Spinal cord (tissue), 10 donors: ENCODE measurements around the gene CELA3A. TPM values are rescaled to one million over a fixed set of nuclear protein-coding genes. Genes with fewer than 3 reads are reported as not detected.
"Not testable (repeated sequence)": the region's sequence is repeated elsewhere in the genome, so short reads cannot be mapped to it uniquely, and the experiment has no call there.

ENCODE experiments used
- DNase-seq, 6 donors: peaks; one replicate each; pipeline versions ENCODE4 v3.0.0 to v3.0.0-alpha.2; 2013 to 2015; ENCODE audit warnings: low spot score in 6 of 6, low read depth in 4 of 6
- H3K27ac ChIP-seq: one replicate; pipeline ENCODE4 v1.5.1; 2013; ENCODE audit warnings: low read depth, low read length, control low read depth
- H3K27me3 ChIP-seq: one replicate; pipeline ENCODE4 v1.6.1; 2013; ENCODE audit warnings: low read length; ENCODE audit not compliant: control insufficient read depth, insufficient read depth
- H3K36me3 ChIP-seq: one replicate; pipeline ENCODE4 v1.6.1; 2013; ENCODE audit warnings: low read length; ENCODE audit not compliant: control insufficient read depth, insufficient read depth
- H3K4me1 ChIP-seq: one replicate; pipeline ENCODE4 v1.6.1; 2013; ENCODE audit warnings: low read length; ENCODE audit not compliant: control insufficient read depth, insufficient read depth
- H3K4me3 ChIP-seq: one replicate; pipeline ENCODE4 v1.5.1; 2013; ENCODE audit warnings: low read depth, low read length, control low read depth
- H3K9me3 ChIP-seq: one replicate; pipeline ENCODE4 v1.6.1; 2013; ENCODE audit warnings: low read length; ENCODE audit not compliant: control insufficient read depth, insufficient read depth
- WGBS: methylation state at CpG from one replicate; pipeline ENCODE4 v1.1.5; 2013; ENCODE audit warnings: missing lambda C conversion rate; ENCODE audit not compliant: insufficient coverage; 5-methylcytosine and 5-hydroxymethylcytosine counted together
- polyA plus RNA-seq, 2 donors: library from polyadenylated mRNA; unstranded; fragments of 120-200 nt; gene quantifications; one replicate each; pipeline ENCODE4 v1.2.1, GENCODE V29; 2013; ENCODE audit not compliant: insufficient read length in 2 of 2
- total RNA-seq, 2 donors: library from RNA; depleted of rRNA in 1 of 2; stranded (reverse); fragments of 120-200 nt in 1 of 2; fragments of >200 nt in 1 of 2; gene quantifications; one replicate each; pipeline versions ENCODE4 v1.2.3 to v1.2.4, GENCODE V29; 2013 to 2014
- donor health status: healthy.

The CELA3A gene
- total and polyA plus RNA-seq, 4 donors, result not detected

DNA sequence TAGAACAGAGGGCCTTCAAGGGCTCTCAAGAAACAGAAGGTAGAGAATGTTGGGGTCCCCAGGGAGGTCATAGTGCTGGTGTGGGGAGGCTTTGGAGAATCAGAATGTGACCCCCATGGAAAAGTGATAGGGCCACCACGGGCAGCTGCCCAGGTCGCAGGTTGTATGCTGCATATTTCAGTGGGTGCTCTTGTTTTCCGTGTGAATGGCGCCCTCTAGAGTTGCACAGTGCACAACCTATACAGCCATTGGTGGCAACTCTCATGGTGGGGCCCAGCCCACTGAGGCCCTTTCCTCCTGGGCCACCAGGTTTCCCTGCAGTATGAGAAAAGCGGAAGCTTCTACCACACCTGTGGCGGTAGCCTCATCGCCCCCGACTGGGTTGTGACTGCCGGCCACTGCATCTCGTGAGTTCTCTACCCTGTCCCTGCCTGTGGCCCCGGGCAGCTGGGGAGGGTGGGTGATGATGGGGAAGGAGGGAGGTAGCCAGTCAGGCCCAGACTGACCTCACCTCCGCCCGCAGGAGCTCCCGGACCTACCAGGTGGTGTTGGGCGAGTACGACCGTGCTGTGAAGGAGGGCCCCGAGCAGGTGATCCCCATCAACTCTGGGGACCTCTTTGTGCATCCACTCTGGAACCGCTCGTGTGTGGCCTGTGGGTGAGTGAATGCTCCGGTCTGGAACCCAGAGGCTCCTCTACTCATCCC is 20.8 kb upstream of the CELA3A start:
- not testable (repeated sequence) for DNase-seq, H3K4me1 ChIP-seq, H3K27me3 ChIP-seq, H3K36me3 ChIP-seq, H3K27ac ChIP-seq, H3K9me3 ChIP-seq, H3K4me3 ChIP-seq
- WGBS, result 86% methylated on average over 13 of the region's 21 CpGs

DNA sequence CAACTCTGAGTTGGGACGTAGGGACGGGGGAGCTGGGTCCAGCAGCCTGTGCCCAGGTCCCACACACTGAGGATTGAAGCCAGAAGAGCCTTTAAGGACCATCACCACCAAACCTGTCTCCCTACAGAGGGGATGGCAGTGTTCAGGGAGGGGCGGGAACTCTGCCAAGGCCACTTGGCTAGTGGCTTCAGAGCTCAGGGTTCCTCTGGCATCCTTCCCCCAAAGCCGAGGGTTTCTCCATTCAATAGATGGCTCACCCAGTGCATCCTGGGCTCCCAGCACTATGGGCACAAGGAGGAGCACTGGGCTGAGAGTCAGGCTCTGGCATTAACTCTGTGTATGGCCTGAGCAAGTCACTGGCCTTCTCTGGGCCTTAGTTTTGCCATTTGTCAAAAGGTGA is 20.2 kb upstream of the CELA3A start:
- not testable (repeated sequence) for H3K4me3 ChIP-seq, H3K4me1 ChIP-seq, H3K9me3 ChIP-seq, H3K27ac ChIP-seq, DNase-seq, H3K27me3 ChIP-seq, H3K36me3 ChIP-seq
- 63% methylated on average over 1 of the region's 4 CpGs for WGBS

DNA sequence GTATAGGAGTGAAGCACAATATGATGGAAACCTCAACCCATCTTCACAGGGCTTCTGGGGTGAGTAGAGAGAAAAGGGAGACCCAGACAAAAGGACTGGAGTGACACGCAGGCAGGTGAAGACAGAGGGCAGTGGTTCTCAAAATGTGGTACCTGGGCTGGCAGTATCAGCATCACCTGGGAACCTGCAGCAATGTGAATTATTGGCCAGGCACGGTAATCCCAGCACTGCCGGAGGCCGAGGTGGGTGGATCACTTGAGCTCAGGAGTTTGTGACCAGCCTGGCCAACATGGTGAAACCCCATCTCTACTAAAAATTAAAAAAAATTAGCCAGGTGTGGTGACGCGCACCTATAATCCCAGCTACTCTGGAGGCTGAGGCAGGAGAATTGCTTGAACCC is 19.3 kb upstream of the CELA3A start:
- not testable (repeated sequence) for H3K27ac ChIP-seq, H3K36me3 ChIP-seq, DNase-seq, H3K27me3 ChIP-seq, H3K4me3 ChIP-seq, H3K4me1 ChIP-seq, H3K9me3 ChIP-seq
- WGBS, result 91% methylated on average over 4 of the region's 6 CpGs

DNA sequence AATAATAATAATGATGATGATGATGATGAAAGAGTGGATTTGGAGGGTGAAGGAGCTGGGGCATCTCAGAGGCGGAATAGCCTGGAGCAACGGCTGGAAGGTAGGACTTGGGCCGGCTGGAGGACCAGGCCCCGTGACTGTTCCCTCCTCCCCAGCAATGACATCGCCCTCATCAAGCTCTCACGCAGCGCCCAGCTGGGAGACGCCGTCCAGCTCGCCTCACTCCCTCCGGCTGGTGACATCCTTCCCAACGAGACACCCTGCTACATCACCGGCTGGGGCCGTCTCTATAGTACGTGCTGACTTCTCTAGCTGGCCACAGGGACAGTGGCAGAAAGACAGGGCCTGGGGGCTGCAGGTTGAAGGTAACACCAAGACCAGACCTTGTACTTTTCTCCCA is 17.9 kb upstream of the CELA3A start:
- not testable (repeated sequence) for DNase-seq, H3K4me1 ChIP-seq, H3K4me3 ChIP-seq, H3K27me3 ChIP-seq, H3K9me3 ChIP-seq, H3K36me3 ChIP-seq, H3K27ac ChIP-seq
- no CpG with 5 or more reads among the region's 15 CpGs for WGBS

DNA sequence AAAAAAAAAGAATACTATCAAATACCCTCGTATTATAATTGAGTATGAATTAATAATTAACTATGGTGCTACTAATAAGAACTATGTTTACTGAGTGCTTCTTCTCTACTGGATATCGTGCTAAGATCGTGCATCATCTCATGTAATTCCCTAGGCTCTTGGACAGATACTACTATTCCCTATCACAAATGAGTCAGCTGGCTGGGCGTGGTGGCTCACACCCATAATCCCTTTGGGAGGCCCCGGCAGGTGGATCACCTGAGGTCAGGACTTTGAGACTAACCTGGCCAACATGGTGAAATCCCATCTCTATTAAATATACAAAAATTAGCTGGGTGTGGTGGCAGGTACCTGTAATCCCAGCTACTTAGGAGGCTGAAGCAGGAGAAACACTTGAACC is 15.6 kb upstream of the CELA3A start:
- not testable (repeated sequence) for H3K27ac ChIP-seq, DNase-seq, H3K9me3 ChIP-seq, H3K27me3 ChIP-seq, H3K4me1 ChIP-seq, H3K4me3 ChIP-seq, H3K36me3 ChIP-seq
- WGBS, result no CpG with 5 or more reads among the region's 5 CpGs

DNA sequence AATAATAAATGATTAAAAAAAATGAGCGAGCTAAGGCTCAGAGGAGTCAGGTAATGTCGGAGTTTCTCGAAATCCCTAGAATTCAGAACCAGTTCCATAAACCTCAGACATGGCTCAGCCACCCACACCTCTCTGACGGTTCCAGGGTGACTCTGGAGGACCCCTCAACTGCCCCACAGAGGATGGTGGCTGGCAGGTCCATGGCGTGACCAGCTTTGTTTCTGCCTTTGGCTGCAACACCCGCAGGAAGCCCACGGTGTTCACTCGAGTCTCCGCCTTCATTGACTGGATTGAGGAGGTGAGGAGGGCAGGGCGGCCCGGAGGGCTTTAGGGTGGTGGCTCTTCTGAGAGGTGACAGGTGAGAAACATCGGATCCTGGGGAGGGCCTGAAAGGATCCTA is 15.1 kb upstream of the CELA3A start:
- WGBS, result 100% methylated on average over 2 of the region's 12 CpGs

DNA sequence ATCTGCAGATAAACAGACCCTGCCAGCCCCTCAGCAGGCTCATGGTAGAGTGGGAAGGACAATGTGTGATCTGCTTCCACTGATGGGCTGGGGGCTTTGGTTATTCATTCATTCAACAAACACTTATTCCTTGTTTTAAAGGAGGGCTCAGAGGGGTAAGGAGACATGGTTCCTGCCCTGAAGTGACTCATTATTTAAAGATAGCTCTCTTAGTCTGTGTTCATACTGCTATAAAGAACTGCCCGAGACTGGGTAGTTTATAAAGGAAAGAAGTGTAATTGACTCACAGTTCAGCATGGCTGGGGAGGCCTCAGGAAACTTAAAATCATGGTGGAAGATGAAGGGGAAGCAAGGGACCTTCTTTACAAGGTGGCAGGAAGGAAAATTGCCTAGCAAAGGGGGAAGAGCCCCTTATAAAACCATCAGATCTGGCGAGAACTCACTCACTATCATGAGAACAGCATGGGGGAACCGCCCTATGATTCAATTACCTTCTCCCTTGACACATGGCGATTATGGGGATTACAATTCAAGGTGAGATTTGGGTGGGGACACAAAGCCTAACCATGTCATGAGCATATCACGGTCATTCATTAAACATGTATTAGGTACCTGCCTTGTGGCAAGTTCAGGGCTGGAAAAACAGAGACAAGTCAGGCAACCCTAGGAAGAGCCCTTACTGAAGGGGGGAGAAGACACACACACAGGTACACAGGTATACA is 11.6 kb upstream of the CELA3A start:
- no CpG with 5 or more reads among the region's 5 CpGs for WGBS
- H3K4me3 ChIP-seq, H3K27me3 ChIP-seq, H3K9me3 ChIP-seq, H3K4me1 ChIP-seq, H3K27ac ChIP-seq, H3K36me3 ChIP-seq, DNase-seq: not testable (repeated sequence)

More for the DNA sequence above, 15.1 kb upstream of the CELA3A start:
- not testable (repeated sequence) for H3K4me3 ChIP-seq, DNase-seq, H3K36me3 ChIP-seq, H3K9me3 ChIP-seq, H3K27ac ChIP-seq, H3K27me3 ChIP-seq, H3K4me1 ChIP-seq

DNA sequence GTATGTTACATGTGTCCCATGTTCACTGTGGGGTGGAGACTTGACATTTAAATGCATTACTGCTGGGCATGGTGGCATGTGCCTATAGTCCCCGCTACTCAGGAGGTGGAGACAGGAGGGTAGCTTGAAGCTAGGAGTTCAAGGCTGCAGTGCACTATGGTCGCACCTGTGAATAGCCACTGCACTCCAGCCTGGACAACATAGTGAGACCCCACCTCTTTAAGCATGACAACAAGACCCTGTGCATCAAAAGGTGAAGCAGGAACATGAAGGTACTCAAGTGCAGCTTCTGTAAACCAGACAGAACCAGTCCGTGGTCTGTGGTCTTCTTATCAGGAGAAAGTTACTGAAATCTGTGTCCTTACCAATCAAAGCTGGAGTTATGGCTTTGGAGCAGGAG is 9.3 kb upstream of the CELA3A start:
- H3K36me3 ChIP-seq, DNase-seq, H3K27me3 ChIP-seq, H3K4me1 ChIP-seq, H3K27ac ChIP-seq, H3K4me3 ChIP-seq, H3K9me3 ChIP-seq: not testable (repeated sequence)
- 66% methylated on average over 2 of the region's 3 CpGs for WGBS

DNA sequence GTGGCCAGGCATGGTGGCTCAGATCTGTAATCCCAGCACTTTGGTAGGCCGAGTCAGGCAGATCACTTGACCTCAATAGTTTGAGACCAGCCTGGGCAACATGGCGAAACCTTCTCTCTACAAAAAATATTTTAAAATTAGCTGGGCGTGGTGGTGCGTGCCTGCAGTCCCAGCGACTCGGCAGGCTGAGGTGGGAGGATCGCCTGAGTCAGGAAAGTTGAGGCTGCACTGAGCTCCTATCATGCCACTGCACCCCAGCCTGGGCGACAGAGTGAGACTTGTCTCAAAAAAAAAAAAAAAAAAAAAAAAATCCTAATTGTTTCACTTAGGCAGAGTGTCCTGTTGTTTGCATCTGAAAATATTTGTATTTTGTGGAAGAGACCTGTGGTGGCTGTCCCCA is 6.7 kb upstream of the CELA3A start:
- H3K4me3 ChIP-seq, H3K27me3 ChIP-seq, H3K9me3 ChIP-seq, H3K4me1 ChIP-seq, H3K27ac ChIP-seq, H3K36me3 ChIP-seq, DNase-seq: not testable (repeated sequence)
- 100% methylated on average over 2 of the region's 8 CpGs for WGBS

DNA sequence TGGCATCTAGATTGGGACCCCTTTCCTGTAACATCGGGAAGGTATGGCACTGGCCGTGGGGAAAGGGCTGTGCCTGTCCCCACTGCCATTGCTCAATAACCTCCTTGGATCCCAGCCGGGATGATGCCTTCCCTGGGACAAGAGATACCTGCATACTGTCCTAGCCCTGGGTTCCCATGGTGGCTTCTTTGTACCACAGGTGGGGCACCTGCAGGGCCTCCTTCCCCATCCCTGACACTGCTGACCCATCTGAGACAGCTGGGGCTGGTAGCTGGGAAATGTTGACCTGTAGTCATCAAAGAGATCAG is 4.8 kb upstream of the CELA3A start:
- WGBS, result no CpG with 5 or more reads among the region's 3 CpGs
- not testable (repeated sequence) for H3K4me1 ChIP-seq, H3K9me3 ChIP-seq, H3K36me3 ChIP-seq, DNase-seq, H3K27me3 ChIP-seq, H3K27ac ChIP-seq, H3K4me3 ChIP-seq
